Left colon (tissue), 2 donors: Measurements from ENCODE around the gene CBFB. TPM values are rescaled to one million over a fixed set of nuclear protein-coding genes. Genes with fewer than 3 reads are reported as not detected.
A peak's percentile ranks its signal among the peaks of the same experiment; 100 is the strongest.

Experiments used
- ATAC-seq: fragments of 200-7000 bp; cut with Tn5 transposase; one replicate; pipeline ENCODE4 v1.9.1; 2020; ENCODE audit warnings: mild to moderate bottlenecking, moderate library complexity
- DNase-seq, 2 donors: peaks; one replicate each; pipeline ENCODE4 v3.0.0-alpha.2; 2020
- intact Hi-C, 2 donors: fragments of 100-400 bp; cut with DNase I in 1 of 2; cut with micrococcal nuclease in 1 of 2; formaldehyde crosslinking; loops; one replicate each; pipeline versions ENCODE4 v1.11.2 to v1.14.0; 2022; cut with DNase I, micrococcal nuclease
- total RNA-seq, 2 donors: library from RNA; stranded (reverse); fragmentation: NEBNext Ultra II Directional; extraction: Animal tissue kit (Norgen Biotek cat#: 25700); gene quantifications; one replicate each; pipeline ENCODE4 v1.2.1, GENCODE V29; 2021
- donor health status: DM: no; HTN: no; CAD: no.
- donor health status: DM: yes; HTN: yes; CAD: no.

Gene CBFB
- total RNA-seq, 2 donors from 2014 or later = 25.8 to 27.0 TPM

- peak in 1 of 2 donors; percentile 20 for DNase-seq
- intact Hi-C loops = no loop called here
- no peak for ATAC-seq
These were observed 14.2 kb upstream of the CBFB start for GRCh38 chr16:67014634-67015312.

GRCh38 chr16:67015313-67015731, 13.6 kb upstream of the CBFB start:
- ATAC-seq (peak; percentile 34), DNase-seq (peak in 1 of 2 donors; percentile 24)
- intact Hi-C loops = no loop called here

GRCh38 chr16:67016143-67016542, 12.8 kb upstream of the CBFB start:
- intact Hi-C loops = no loop called here
- DNase-seq = no peak
- no peak for ATAC-seq

- DNase-seq = peak in 1 of 2 donors; percentile 18
- ATAC-seq = no peak
- intact Hi-C loops = no loop called here
These were observed 12.1 kb upstream of the CBFB start for GRCh38 chr16:67016681-67017420.

GRCh38 chr16:67017421-67017750, 11.6 kb upstream of the CBFB start:
- no peak for DNase-seq
- ATAC-seq = no peak
- intact Hi-C loops = no loop called here

GRCh38 chr16:67017810-67018488, 11.0 kb upstream of the CBFB start:
- intact Hi-C loops = no loop called here
- peak; percentile 82 to 83 for DNase-seq
- ATAC-seq = peak; percentile 93

- DNase-seq (no peak), ATAC-seq (no peak)
- intact Hi-C loops = no loop called here
These were observed 9.8 kb upstream of the CBFB start for GRCh38 chr16:67019171-67019570.

- ATAC-seq (no peak), DNase-seq (no peak)
These were observed 7.6 kb upstream of the CBFB start for GRCh38 chr16:67021321-67021720.

GRCh38 chr16:67022531-67023214, 6.3 kb upstream of the CBFB start:
- no peak for ATAC-seq
- no peak for DNase-seq
- intact Hi-C loops = no loop called here

More at GRCh38 chr16:67021321-67021720, 7.6 kb upstream of the CBFB start:
- intact Hi-C loops = no loop called here

- DNase-seq (no peak), ATAC-seq (no peak)
- intact Hi-C loops = no loop called here
These were observed 5.3 kb upstream of the CBFB start for GRCh38 chr16:67023689-67024088.

- no peak for DNase-seq
- intact Hi-C loops = no loop called here
- ATAC-seq = no peak
These were observed 4.4 kb upstream of the CBFB start for GRCh38 chr16:67024384-67025209.

- DNase-seq (no peak), ATAC-seq (no peak)
- intact Hi-C loops = no loop called here
These were observed 3.8 kb upstream of the CBFB start for GRCh38 chr16:67025210-67025550.

- intact Hi-C loops = no loop called here
- ATAC-seq (no peak), DNase-seq (no peak)
These were observed 2.4 kb upstream of the CBFB start for GRCh38 chr16:67026570-67026969.

GRCh38 chr16:67027046-67027445, 1.9 kb upstream of the CBFB start:
- intact Hi-C loops = no loop called here
- ATAC-seq (no peak), DNase-seq (no peak)

- intact Hi-C loops = no loop called here
- DNase-seq = no peak
- ATAC-seq = no peak
These were observed 718 bp upstream of the CBFB start for GRCh38 chr16:67028167-67028695.

- ATAC-seq (peak; percentile 69), DNase-seq (peak; percentile 57 to 77)
- intact Hi-C loops = no loop called here
These were observed 526 bp downstream of the CBFB start for GRCh38 chr16:67029254-67030096.

- intact Hi-C loops = no loop called here
- no peak for DNase-seq
- ATAC-seq = no peak
These were observed 1.4 kb downstream of the CBFB start for GRCh38 chr16:67030221-67030962.
